Colonic mucosa (tissue), 4 donors: ENCODE data around the gene DHRS4. TPM values are rescaled to one million over a fixed set of nuclear protein-coding genes. Genes with fewer than 3 reads are reported as not detected.

ENCODE experiments used
- DNase-seq: peaks from one replicate; pipeline ENCODE4 v3.0.0-alpha.2; 2020
- H3K27ac ChIP-seq: fragments of 200-600 bp; one replicate; pipeline ENCODE4 v1.8.0; 2021
- H3K27me3 ChIP-seq: fragments of 200-600 bp; one replicate; pipeline ENCODE4 v1.8.0; 2021
- H3K36me3 ChIP-seq: fragments of 200-600 bp; one replicate; pipeline ENCODE4 v1.8.0; 2021
- H3K4me1 ChIP-seq: fragments of 200-600 bp; one replicate; pipeline ENCODE4 v1.8.0; 2021; ENCODE audit warnings: mild to moderate bottlenecking
- H3K4me3 ChIP-seq: fragments of 200-600 bp; one replicate; pipeline ENCODE4 v1.8.0; 2021
- H3K9ac ChIP-seq, 2 donors: one replicate each; pipeline ENCODE4 v1.7.0; 2013; ENCODE audit warnings: control low read depth in 2 of 2, low read depth in 2 of 2, low read length in 2 of 2
- H3K9me3 ChIP-seq: fragments of 200-600 bp; one replicate; pipeline ENCODE4 v1.8.0; 2021
- intact Hi-C: fragments of 100-400 bp; cut with DNase I; formaldehyde crosslinking; loops from one replicate; pipeline ENCODE4 v1.14.1; 2022
- total RNA-seq, 2 donors: library from RNA; stranded (reverse); fragmentation: NEBNext Ultra II Directional in 1 of 2; extraction: Animal tissue kit (Norgen Biotek cat#: 25700) in 1 of 2; gene quantifications; one replicate each; pipeline ENCODE4 v1.2.1, GENCODE V29; 2021
- TF ChIP-seq, protein P1 (sequence below): fragments of 200-600 bp; IDR thresholded peaks from one replicate; pipeline ENCODE4 v1.8.0; 2022; ENCODE audit warnings: antibody characterized with exemption, mild to moderate bottlenecking
- donor health status: healthy.
- donor health status: DM: no; HTN: no; CAD: no.
- donor health status: DM: no; HTN: no; CAD: no.

Gene DHRS4
- total RNA-seq, 2 donors from 2014 or later = 34.0 to 74.4 TPM

DNA sequence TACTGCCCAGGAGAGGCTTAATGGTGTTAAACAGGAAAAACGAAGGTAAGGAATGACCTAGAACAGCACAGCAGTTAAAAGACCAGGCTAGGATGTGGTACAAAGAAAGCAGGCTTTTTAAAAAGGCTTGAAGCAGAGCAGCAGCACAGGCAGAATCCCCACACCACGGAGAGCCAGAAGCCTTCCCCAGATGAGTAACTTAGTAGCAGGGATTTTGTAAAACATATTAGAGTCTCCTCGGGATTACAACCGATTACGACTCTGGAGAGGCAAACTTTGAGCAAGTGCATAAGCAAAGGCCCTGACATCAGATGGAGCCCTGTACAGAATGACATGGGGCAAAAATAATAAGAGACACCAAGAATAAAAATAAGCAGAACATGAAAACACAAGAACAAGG lies 37.1 kb upstream of the DHRS4 start:
- Histone ChIP-seq H3K4me3 (no peak overlapping the region), H3K9me3 (no peaks in the 10 kb centered on the region), H3K36me3 (no peaks in the 10 kb centered on the region), H3K4me1 (no peaks in the 10 kb centered on the region), H3K27ac (no peak overlapping the region), H3K27me3 (no peaks in the 10 kb centered on the region), H3K9ac (no peak overlapping the region)
- no peak for DNase-seq
- intact Hi-C loops = no loop called here
- TF ChIP-seq, protein P1, sequence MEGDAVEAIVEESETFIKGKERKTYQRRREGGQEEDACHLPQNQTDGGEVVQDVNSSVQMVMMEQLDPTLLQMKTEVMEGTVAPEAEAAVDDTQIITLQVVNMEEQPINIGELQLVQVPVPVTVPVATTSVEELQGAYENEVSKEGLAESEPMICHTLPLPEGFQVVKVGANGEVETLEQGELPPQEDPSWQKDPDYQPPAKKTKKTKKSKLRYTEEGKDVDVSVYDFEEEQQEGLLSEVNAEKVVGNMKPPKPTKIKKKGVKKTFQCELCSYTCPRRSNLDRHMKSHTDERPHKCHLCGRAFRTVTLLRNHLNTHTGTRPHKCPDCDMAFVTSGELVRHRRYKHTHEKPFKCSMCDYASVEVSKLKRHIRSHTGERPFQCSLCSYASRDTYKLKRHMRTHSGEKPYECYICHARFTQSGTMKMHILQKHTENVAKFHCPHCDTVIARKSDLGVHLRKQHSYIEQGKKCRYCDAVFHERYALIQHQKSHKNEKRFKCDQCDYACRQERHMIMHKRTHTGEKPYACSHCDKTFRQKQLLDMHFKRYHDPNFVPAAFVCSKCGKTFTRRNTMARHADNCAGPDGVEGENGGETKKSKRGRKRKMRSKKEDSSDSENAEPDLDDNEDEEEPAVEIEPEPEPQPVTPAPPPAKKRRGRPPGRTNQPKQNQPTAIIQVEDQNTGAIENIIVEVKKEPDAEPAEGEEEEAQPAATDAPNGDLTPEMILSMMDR = no peak

DNA sequence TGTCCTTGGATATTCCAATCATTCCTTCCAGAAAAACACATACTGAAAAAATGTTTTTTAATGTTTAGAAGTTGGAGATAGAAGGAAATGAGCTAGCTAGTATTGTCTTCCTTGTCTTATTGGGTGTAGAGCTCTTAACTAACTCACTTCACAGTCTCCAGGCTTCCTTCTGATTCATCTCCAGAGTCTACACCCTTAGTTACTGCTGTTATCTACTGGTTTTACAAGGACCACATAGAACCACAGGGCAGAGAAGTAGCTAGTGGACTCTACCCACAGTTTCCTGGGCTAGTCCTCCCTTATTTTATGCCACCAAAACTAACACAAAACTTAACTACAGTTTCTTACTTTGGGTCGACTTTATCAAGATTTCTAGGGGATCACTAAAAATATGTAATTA lies 31.0 kb upstream of the DHRS4 start:
- Histone ChIP-seq H3K27me3 (no peaks in the 10 kb centered on the region), H3K27ac (no peak overlapping the region), H3K9me3 (no peaks in the 10 kb centered on the region), H3K4me3 (no peak overlapping the region), H3K9ac (no peak overlapping the region), H3K36me3 (no peaks in the 10 kb centered on the region), H3K4me1 (no peaks in the 10 kb centered on the region)
- TF ChIP-seq, protein P1 = no peak
- no peak for DNase-seq
- intact Hi-C loops = no loop called here

DNA sequence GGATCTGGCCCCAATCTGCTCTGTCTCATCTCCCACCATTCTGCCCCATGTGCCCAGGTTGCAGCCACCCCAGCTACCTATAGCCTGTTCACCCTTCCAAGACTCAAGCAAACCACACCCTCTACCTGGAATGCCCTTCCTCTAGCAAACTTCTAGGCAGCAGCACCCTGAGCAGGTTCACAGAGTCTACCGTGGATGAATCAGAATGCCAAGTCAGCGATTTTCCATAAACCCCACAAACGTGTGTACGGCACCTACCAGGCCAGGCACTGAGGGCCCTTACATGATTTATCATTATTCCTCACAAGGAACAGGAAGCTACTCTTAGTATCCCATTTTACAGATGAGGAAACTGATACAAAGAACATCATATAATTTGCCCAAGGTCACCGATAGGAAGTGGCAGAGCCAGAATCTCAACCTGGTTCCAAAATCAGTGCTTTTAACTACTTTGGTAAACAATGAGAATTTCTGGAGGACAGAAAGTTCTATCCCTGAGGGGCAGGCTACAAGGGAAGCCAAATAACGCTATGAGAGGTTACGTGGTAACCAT lies 28.0 kb upstream of the DHRS4 start:
- no peak overlapping the region for H3K27ac ChIP-seq
- H3K27me3 ChIP-seq = no peaks in the 10 kb centered on the region
- H3K36me3 ChIP-seq = no peaks in the 10 kb centered on the region
- intact Hi-C loops = loop anchor here (5.0 kb wide), 1 partner anchor 198 kb away; no protein-coding TSS in a partner anchor
- H3K9me3 ChIP-seq = no peaks in the 10 kb centered on the region
- no peak overlapping the region for H3K4me3 ChIP-seq
- no peak for DNase-seq
- H3K4me1 ChIP-seq = no peaks in the 10 kb centered on the region
- TF ChIP-seq, protein P1 = no peak
- H3K9ac ChIP-seq = no peak overlapping the region

DNA sequence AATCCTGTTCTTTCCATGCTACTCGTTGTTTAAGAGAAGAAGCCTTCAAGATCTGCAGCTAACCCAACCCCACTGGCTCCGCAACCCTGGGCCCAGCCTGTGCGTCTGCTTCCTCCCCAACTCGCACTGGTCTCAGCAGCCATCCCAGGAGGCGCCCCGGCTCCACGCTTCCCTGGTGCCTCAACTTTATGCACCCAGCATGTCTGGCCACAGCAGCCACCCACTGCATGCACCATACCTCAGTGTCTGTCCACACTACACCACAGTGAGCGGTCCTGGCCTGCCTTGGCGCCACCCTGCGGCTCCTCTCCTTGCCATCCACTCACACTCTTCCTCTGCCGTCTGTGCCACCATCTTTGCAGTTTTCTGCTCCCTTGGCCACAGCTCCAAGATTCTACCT lies 27.0 kb upstream of the DHRS4 start:
- no peak for DNase-seq
- intact Hi-C loops = loop anchor here (5.0 kb wide), 1 partner anchor 199 kb away; no protein-coding TSS in a partner anchor

DNA sequence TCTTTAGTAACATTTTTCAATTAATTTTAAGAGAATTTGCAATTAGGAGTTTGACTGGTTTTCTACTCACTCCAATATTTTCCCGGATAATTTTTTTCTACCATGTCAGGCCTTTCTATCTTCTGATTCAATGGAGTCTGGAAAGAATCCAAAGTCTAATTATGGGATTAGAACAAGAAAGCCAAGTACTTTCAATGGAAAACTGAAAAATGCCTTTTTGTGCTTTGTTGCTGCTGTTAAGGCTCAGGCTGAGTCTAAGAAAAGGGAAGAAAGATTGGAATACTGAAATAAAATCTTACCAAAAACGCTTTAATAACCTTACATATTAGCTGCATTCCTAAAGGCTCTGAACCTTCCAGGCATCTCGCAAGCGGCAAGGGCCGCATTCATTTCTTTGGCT lies 24.4 kb upstream of the DHRS4 start:
- intact Hi-C loops = loop anchor here (5.0 kb wide), 1 partner anchor 202 kb away; no protein-coding TSS in a partner anchor
- Histone ChIP-seq H3K36me3 (no peaks in the 10 kb centered on the region), H3K9me3 (no peaks in the 10 kb centered on the region), H3K27me3 (no peaks in the 10 kb centered on the region), H3K9ac (no peak overlapping the region), H3K27ac (no peak overlapping the region), H3K4me3 (no peak overlapping the region), H3K4me1 (no peaks in the 10 kb centered on the region)
- TF ChIP-seq, protein P1 = no peak
- DNase-seq = no peak

More for the DNA sequence above, 27.0 kb upstream of the DHRS4 start:
- H3K27me3 ChIP-seq = no peaks in the 10 kb centered on the region
- H3K9ac ChIP-seq = no peak overlapping the region
- H3K27ac ChIP-seq = no peak overlapping the region
- H3K36me3 ChIP-seq = no peaks in the 10 kb centered on the region
- TF ChIP-seq, protein P1 = no peak
- no peak overlapping the region for H3K4me3 ChIP-seq
- H3K9me3 ChIP-seq = no peaks in the 10 kb centered on the region
- no peaks in the 10 kb centered on the region for H3K4me1 ChIP-seq
